Fibroblast of villous mesenchyme (primary cell): Measurements from ENCODE around the gene CTDSPL. TPM values are rescaled to one million over a fixed set of nuclear protein-coding genes. Genes with fewer than 3 reads are reported as not detected.
A peak's percentile ranks its signal among the peaks of the same experiment; 100 is the strongest.

Experiments
- DNase-seq: peaks from one replicate; pipeline ENCODE4 v3.0.0-alpha.2; 2010; ENCODE audit warnings: low read depth
- H3K4me3 ChIP-seq: 2 replicates; pipeline ENCODE4 v1.5.1; 2011; ENCODE audit warnings: low read depth, mild to moderate bottlenecking, low read length
- CTCF ChIP-seq: IDR thresholded peaks from 2 replicates; pipeline ENCODE4 v1.5.1; 2012; ENCODE audit warnings: low read depth, mild to moderate bottlenecking, low read length; ENCODE audit not compliant: insufficient read depth
- total RNA-seq: library from RNA; depleted of rRNA; stranded (reverse); fragments of >200 nt; gene quantifications from 2 replicates; pipeline ENCODE4 v1.2.3, GENCODE V29; 2012

Gene CTDSPL
- total RNA-seq, 1 donor: 61.7 TPM

- no peak overlapping the region for H3K4me3 ChIP-seq
- TF ChIP-seq CTCF: no peak
- no peak for DNase-seq
Observed at GRCh38 chr3:37991823-37992222, 130.1 kb downstream of the CTDSPL start.

GRCh38 chr3:37992271-37993066 lies 130.8 kb downstream of the CTDSPL start:
- H3K4me3 ChIP-seq: no peak overlapping the region
- TF ChIP-seq CTCF: no peak
- DNase-seq: no peak

GRCh38 chr3:37993067-37993455 lies 131.4 kb downstream of the CTDSPL start:
- TF ChIP-seq CTCF: no peak
- H3K4me3 ChIP-seq: no peak overlapping the region
- no peak for DNase-seq

- H3K4me3 ChIP-seq: peak overlapping the region; percentile 72
- DNase-seq: no peak
- no peak for TF ChIP-seq CTCF
Observed at GRCh38 chr3:37993460-37993819, 131.8 kb downstream of the CTDSPL start.

- DNase-seq: peak; percentile 82
- TF ChIP-seq CTCF: peak; percentile 2
- H3K4me3 ChIP-seq: peak overlapping the region; percentile 72
Observed at GRCh38 chr3:37993820-37994638, 132.3 kb downstream of the CTDSPL start.

- H3K4me3 ChIP-seq: peak overlapping the region; percentile 72
- DNase-seq: no peak
- TF ChIP-seq CTCF: no peak
Observed at GRCh38 chr3:37994639-37994972, 132.9 kb downstream of the CTDSPL start.
